Karpas-422 (cell line): ENCODE measurements around the gene THSD4. TPM values are rescaled to one million over a fixed set of nuclear protein-coding genes. Genes with fewer than 3 reads are reported as not detected.

Experiments used
- DNase-seq: peaks from one replicate; pipeline ENCODE4 v3.0.0-alpha.2; 2015
- H2AFZ ChIP-seq: fragments of 200-600 bp; sonication (generic); 2 replicates; pipeline ENCODE4 v1.6.1; 2014; ENCODE audit warnings: antibody characterized with exemption, low read length, mixed read lengths
- H3K27ac ChIP-seq: fragments of 200-600 bp; sonication (generic); 2 replicates; pipeline ENCODE4 v1.5.1; 2014; ENCODE audit warnings: mild to moderate bottlenecking, low read length, moderate library complexity
- H3K27me3 ChIP-seq: fragments of 200-600 bp; sonication (generic); 2 replicates; pipeline ENCODE4 v1.6.1; 2014; ENCODE audit warnings: low read length, mixed read lengths
- H3K36me3 ChIP-seq: fragments of 200-600 bp; sonication (generic); 2 replicates; pipeline ENCODE4 v1.6.1; 2014; ENCODE audit warnings: low read length, mixed read lengths; ENCODE audit not compliant: insufficient read depth
- H3K4me1 ChIP-seq: fragments of 200-600 bp; sonication (generic); 2 replicates; pipeline ENCODE4 v1.6.1; 2014; ENCODE audit warnings: mild to moderate bottlenecking, low read length, mixed read lengths
- H3K4me2 ChIP-seq: fragments of 200-600 bp; sonication (generic); 2 replicates; pipeline ENCODE4 v1.6.1; 2014; ENCODE audit warnings: low read length, low read depth, mild to moderate bottlenecking; ENCODE audit not compliant: poor library complexity, severe bottlenecking
- H3K4me3 ChIP-seq: fragments of 200-600 bp; sonication (generic); 2 replicates; pipeline ENCODE4 v1.5.1; 2014; ENCODE audit warnings: mild to moderate bottlenecking, antibody characterized with exemption, low read length, mixed read lengths
- H3K79me2 ChIP-seq: fragments of 200-600 bp; sonication (generic); 2 replicates; pipeline ENCODE4 v1.6.1; 2014; ENCODE audit warnings: mild to moderate bottlenecking, low read length, mixed read lengths
- H3K9ac ChIP-seq: fragments of 200-600 bp; sonication (generic); 2 replicates; pipeline ENCODE4 v1.6.0; 2014; ENCODE audit warnings: low read length
- H3K9me2 ChIP-seq: fragments of 200-600 bp; sonication (generic), shearing (Covaris generic); replicated peaks from 2 replicates; pipeline ENCODE4 v1.6.0; 2014; ENCODE audit warnings: mild to moderate bottlenecking, low read length, moderate library complexity; ENCODE audit not compliant: insufficient read depth
- H3K9me3 ChIP-seq: fragments of 300-700, 200-600 bp; sonication (generic); 2 replicates; pipeline ENCODE4 v1.6.1; 2014; ENCODE audit warnings: low read length, mixed read lengths
- H4K20me1 ChIP-seq: fragments of 200-600 bp; sonication (generic); 2 replicates; pipeline ENCODE4 v1.6.1; 2014; ENCODE audit warnings: mild to moderate bottlenecking, antibody characterized with exemption, low read length, low read depth; ENCODE audit not compliant: insufficient read depth
- total RNA-seq: library from RNA; depleted of rRNA; stranded (reverse); fragments of >200 nt; shearing (Covaris generic); gene quantifications from 2 replicates; pipeline ENCODE4 v1.2.3, GENCODE V29; 2014; ENCODE audit warnings: low replicate concordance

Gene THSD4
- total RNA-seq, 1 experiment from 2014 or later: 0.11 TPM

- Histone ChIP-seq H3K27me3 (no peaks in the 10 kb centered on the region), H3K9ac (peak overlapping the region; percentile 22; the same call in 1 of the 2 replicates), H3K4me3 (no peak overlapping the region), H4K20me1 (no peaks in the 10 kb centered on the region), H3K36me3 (no peaks in the 10 kb centered on the region), H3K4me2 (peak overlapping the region; percentile 37), H3K27ac (peak overlapping the region; percentile 34; the same call in 1 of the 2 replicates), H3K9me3 (no peaks in the 10 kb centered on the region), H3K4me1 (peaks cover 47% of the 10 kb centered on the region), H2AFZ (no peak overlapping the region), H3K9me2 (no peaks in the 10 kb centered on the region), H3K79me2 (no peaks in the 10 kb centered on the region)
- no peak for DNase-seq
These were observed 691.9 kb downstream of the THSD4 start for GRCh38 chr15:71807125-71807629.

- H4K20me1 ChIP-seq: no peaks in the 10 kb centered on the region
- no peaks in the 10 kb centered on the region for H3K27me3 ChIP-seq
- H3K27ac ChIP-seq: no peak overlapping the region
- no peak overlapping the region for H3K4me2 ChIP-seq
- H3K4me1 ChIP-seq: peaks cover 47% of the 10 kb centered on the region
- H3K79me2 ChIP-seq: no peaks in the 10 kb centered on the region
- H3K36me3 ChIP-seq: no peaks in the 10 kb centered on the region
- no peak overlapping the region for H2AFZ ChIP-seq
- DNase-seq: no peak
- H3K9me3 ChIP-seq: no peaks in the 10 kb centered on the region
- H3K9ac ChIP-seq: no peak overlapping the region
- H3K9me2 ChIP-seq: no peaks in the 10 kb centered on the region
- no peak overlapping the region for H3K4me3 ChIP-seq
These were observed 692.4 kb downstream of the THSD4 start for GRCh38 chr15:71807691-71808091.

GRCh38 chr15:71808311-71809020 is 693.2 kb downstream of the THSD4 start:
- Histone ChIP-seq H3K36me3 (no peaks in the 10 kb centered on the region), H3K27me3 (no peaks in the 10 kb centered on the region), H4K20me1 (no peaks in the 10 kb centered on the region), H2AFZ (no peak overlapping the region), H3K27ac (no peak overlapping the region), H3K4me2 (no peak overlapping the region), H3K79me2 (no peaks in the 10 kb centered on the region), H3K9me3 (no peaks in the 10 kb centered on the region), H3K9ac (no peak overlapping the region), H3K9me2 (no peaks in the 10 kb centered on the region), H3K4me1 (peaks cover 47% of the 10 kb centered on the region), H3K4me3 (no peak overlapping the region)
- DNase-seq: no peak

- no peak for DNase-seq
- H3K79me2 ChIP-seq: no peaks in the 10 kb centered on the region
- no peak overlapping the region for H2AFZ ChIP-seq
- no peaks in the 10 kb centered on the region for H4K20me1 ChIP-seq
- no peaks in the 10 kb centered on the region for H3K36me3 ChIP-seq
- no peak overlapping the region for H3K4me3 ChIP-seq
- no peaks in the 10 kb centered on the region for H3K9me2 ChIP-seq
- H3K4me1 ChIP-seq: peaks cover 40% of the 10 kb centered on the region
- no peak overlapping the region for H3K27ac ChIP-seq
- H3K4me2 ChIP-seq: no peak overlapping the region
- H3K9ac ChIP-seq: no peak overlapping the region
- no peaks in the 10 kb centered on the region for H3K27me3 ChIP-seq
- no peaks in the 10 kb centered on the region for H3K9me3 ChIP-seq
These were observed 694.1 kb downstream of the THSD4 start for GRCh38 chr15:71809346-71809745.

- no peaks in the 10 kb centered on the region for H3K27me3 ChIP-seq
- no peak within 1 kb of the TSS for H3K4me2 ChIP-seq
- DNase-seq: no peak
- H3K9me3 ChIP-seq: no peaks in the 10 kb centered on the region
- H3K4me1 ChIP-seq: peaks cover 29% of the 10 kb centered on the region
- no peak within 1 kb of the TSS for H3K4me3 ChIP-seq
- H2AFZ ChIP-seq: no peak within 1 kb of the TSS
- no peaks in the 10 kb centered on the region for H3K9me2 ChIP-seq
- H3K79me2 ChIP-seq: no peaks in the 10 kb centered on the region
- H4K20me1 ChIP-seq: no peaks in the 10 kb centered on the region
- no peak within 1 kb of the TSS for H3K27ac ChIP-seq
- no peaks in the 10 kb centered on the region for H3K36me3 ChIP-seq
- H3K9ac ChIP-seq: no peak within 1 kb of the TSS
These were observed 695.2 kb downstream of the THSD4 start, which contains the start of gene NR2E3 for GRCh38 chr15:71810256-71811035. Gene NR2E3, plus strand, starts transcription at chr15:71810554. Its CDS starts 190 bp downstream, at chr15:71810744.

- no peaks in the 10 kb centered on the region for H3K9me2 ChIP-seq
- no peaks in the 10 kb centered on the region for H3K36me3 ChIP-seq
- DNase-seq: no peak
- no peak overlapping the region for H3K9ac ChIP-seq
- H3K4me2 ChIP-seq: no peak overlapping the region
- H3K27ac ChIP-seq: no peak overlapping the region
- no peaks in the 10 kb centered on the region for H3K79me2 ChIP-seq
- H2AFZ ChIP-seq: no peak overlapping the region
- no peak overlapping the region for H3K4me3 ChIP-seq
- no peaks in the 10 kb centered on the region for H3K27me3 ChIP-seq
- peaks cover 22% of the 10 kb centered on the region for H3K4me1 ChIP-seq
- H3K9me3 ChIP-seq: no peaks in the 10 kb centered on the region
- H4K20me1 ChIP-seq: no peaks in the 10 kb centered on the region
These were observed 695.9 kb downstream of the THSD4 start for GRCh38 chr15:71811036-71811736.

GRCh38 chr15:71811752-71812735 is 696.8 kb downstream of the THSD4 start:
- no peaks in the 10 kb centered on the region for H3K36me3 ChIP-seq
- H3K4me1 ChIP-seq: peaks cover 13% of the 10 kb centered on the region
- no peak overlapping the region for H3K4me3 ChIP-seq
- H3K27me3 ChIP-seq: no peaks in the 10 kb centered on the region
- H3K9me2 ChIP-seq: no peaks in the 10 kb centered on the region
- no peak overlapping the region for H2AFZ ChIP-seq
- no peak overlapping the region for H3K27ac ChIP-seq
- H3K9ac ChIP-seq: no peak overlapping the region
- H3K9me3 ChIP-seq: no peaks in the 10 kb centered on the region
- DNase-seq: no peak
- no peaks in the 10 kb centered on the region for H3K79me2 ChIP-seq
- H3K4me2 ChIP-seq: no peak overlapping the region
- no peaks in the 10 kb centered on the region for H4K20me1 ChIP-seq
